ENCODE data around the gene EBLN2.

The EBLN2 gene

GRCh38 chr3:73101881-73102280, 40.4 kb downstream of the EBLN2 start:
- no peak for FAIRE-seq

GRCh38 chr3:73107215-73107614, 45.8 kb downstream of the EBLN2 start:
- FAIRE-seq (no peak), DNase-seq (ENCODE audit: low spot score) (no peak)

More at GRCh38 chr3:73101881-73102280, 40.4 kb downstream of the EBLN2 start:
- no peak for DNase-seq (ENCODE audit: low spot score)

GRCh38 chr3:73107676-73108187, 46.3 kb downstream of the EBLN2 start:
- no peak for DNase-seq (ENCODE audit: low spot score)
- FAIRE-seq = no peak

- no peak for FAIRE-seq
- no peak for DNase-seq (ENCODE audit: low spot score)
These were observed 47.3 kb downstream of the EBLN2 start for GRCh38 chr3:73108750-73109149.

GRCh38 chr3:73110530-73110929, 49.1 kb downstream of the EBLN2 start:
- DNase-seq (ENCODE audit: low spot score) (no peak), FAIRE-seq (no peak)

All from urothelium cell line (cell line).